Testis (tissue), 2 donors: ENCODE data around the gene HIP1.

Source experiments
- CTCF ChIP-seq, 3 experiments: fragments of 450-650 bp in 2 of 3; fragments of 200-600 bp in 1 of 3; sonication (generic) in 1 of 3; IDR thresholded peaks; one replicate each; pipeline ENCODE4 v1.5.1; 2016 to 2019; ENCODE audit warnings: antibody characterized with exemption in 3 of 3, mild to moderate bottlenecking in 2 of 3, moderate library complexity in 1 of 3
- POLR2A ChIP-seq: fragments of 450-650 bp; IDR thresholded peaks from one replicate; pipeline ENCODE4 v1.6.1; 2017; ENCODE audit warnings: antibody characterized with exemption, mild to moderate bottlenecking, moderate library complexity

GRCh38 chr7:75611557-75612178 is 127.1 kb downstream of the HIP1 start:
- TF ChIP-seq CTCF (IDR thresholded peaks at IDR 0.05): no peak
- TF ChIP-seq POLR2A: no peak
